ENCODE data around the gene INAFM2. TPM values are rescaled to one million over a fixed set of nuclear protein-coding genes. Genes with fewer than 3 reads are reported as not detected.

Gene INAFM2
- total RNA-seq, 2 donors from 2014 or later = 53.4 to 76.6 TPM

- intact Hi-C loops (cut with DNase I) = loop anchor here in 1 of 2 donors (5.0 kb wide), 1 partner anchor 102 kb away; no protein-coding TSS in a partner anchor
- no peak for DNase-seq
- no peak for ATAC-seq
Observed at GRCh38 chr15:40320409-40320808, 3.1 kb upstream of the INAFM2 start.

- no peak for DNase-seq
- ATAC-seq = peak in 1 of 2 donors; percentile 7
- intact Hi-C loops (cut with DNase I) = loop anchor here in 1 of 2 donors (5.0 kb wide), 1 partner anchor 101 kb away; no protein-coding TSS in a partner anchor
Observed at GRCh38 chr15:40320931-40321371, 2.5 kb upstream of the INAFM2 start.

DNA sequence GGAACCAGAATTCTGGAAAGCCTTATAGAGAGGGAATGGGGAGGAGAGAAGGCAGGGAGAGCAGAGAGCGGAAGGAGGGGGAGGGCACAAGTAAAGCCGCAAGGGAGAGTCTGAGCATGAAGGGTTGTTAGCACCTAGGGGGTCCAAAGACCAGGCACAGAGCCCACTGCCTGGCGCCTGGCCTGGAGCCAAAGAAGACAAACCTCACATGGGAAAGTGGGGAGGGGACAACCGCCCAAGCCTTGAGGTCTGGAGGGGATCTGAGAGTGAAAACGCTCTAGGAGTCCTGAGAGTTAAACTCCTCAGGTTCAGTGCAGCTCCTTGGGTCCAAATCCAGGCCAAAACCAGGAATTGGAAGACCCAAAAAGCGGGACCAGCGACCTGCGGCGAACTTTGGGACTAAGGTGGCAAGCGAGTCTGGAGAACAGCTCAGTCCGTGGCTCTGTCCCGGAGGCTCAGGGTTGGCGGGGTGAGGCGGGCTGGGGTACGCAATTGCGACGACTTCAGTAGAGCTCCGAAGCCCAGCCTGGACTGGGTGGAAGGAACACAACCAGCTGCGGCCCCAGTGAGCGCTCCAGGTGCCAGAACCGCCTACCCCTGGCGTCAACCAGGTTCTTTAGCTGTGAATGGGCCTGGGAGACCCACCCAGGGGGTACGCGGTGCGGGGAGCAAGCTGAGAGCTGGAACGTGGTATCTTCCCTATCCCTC, 807 bp upstream of the INAFM2 start:
- no peak for ATAC-seq

DNA sequence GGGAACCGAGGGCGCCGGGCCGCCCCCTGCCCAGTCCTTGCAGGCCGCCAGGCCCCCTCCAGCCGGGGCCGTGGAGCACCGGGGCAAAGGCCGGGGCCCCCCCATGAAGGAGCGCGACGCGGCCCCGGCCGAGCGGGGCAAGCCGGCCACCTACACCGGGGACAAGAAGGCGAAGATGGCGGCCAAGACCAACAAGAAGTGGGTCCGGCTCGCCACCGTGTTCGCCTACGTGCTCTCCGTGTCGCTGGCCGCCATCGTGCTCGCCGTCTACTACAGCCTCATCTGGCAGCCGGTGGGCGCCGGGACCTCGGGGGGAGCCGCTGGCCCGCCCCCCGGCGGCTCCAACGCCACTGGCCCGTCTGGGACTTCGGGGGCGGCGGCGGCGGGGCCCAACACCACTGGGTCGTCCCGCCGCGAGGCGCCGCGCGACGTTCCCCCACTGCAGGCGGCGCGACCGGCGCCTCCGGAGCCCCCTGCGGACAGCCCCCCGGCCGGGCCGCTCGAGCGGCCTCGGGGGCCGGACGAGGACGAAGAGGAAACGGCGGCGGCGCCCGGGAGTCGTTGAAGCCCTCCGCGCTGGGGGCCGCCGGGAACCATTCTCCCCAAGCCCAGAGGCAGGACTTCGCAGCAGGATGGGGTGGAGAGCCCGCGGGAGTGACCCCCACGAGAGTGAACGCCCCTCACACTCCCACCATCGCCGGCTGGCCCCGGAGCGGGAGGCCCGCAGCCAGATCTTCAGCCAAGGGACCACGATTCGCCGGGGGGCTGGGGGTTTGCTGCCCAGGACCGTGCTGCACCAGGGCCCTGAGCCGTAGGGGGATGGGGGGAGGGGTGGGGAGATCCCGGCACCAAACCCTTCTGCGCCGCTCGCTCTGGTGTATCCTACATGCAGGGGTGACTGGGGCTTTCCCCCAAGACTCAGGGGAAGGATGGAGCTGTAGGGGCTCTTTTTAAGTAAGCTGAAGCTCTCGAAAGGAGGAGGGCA, 753 bp downstream of the INAFM2 start:
- intact Hi-C loops (cut with DNase I) = loop anchor here in 1 of 2 donors (5.0 kb wide), 1 partner anchor 98 kb away; no protein-coding TSS in a partner anchor
- DNase-seq (peak; percentile 52), ATAC-seq (peak; percentile 2 to 6)

More for the DNA sequence above, 807 bp upstream of the INAFM2 start:
- intact Hi-C loops (cut with DNase I) = loop anchor here in 1 of 2 donors (5.0 kb wide), 1 partner anchor 100 kb away; no protein-coding TSS in a partner anchor
- DNase-seq = peak; percentile 47

DNA sequence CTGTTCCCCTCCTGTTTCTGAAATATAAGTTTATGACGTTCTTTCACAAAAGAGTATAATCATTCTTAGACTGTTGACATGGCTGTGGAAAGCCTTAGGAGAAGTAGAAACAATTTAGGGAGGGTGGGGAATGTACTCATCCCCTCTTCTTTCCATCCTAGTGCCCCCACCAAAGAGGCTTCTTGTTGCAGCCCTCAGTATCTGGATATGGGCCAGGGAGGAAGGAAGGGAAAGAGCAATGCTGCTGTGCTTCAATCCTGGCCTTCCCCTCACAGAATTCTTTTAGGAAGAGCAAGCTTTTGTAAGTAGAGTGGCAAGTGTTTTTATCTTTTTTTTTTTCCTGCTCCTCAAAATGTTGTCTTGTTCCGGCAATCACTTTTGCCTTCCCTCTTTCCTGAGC, 1.7 kb downstream of the INAFM2 start:
- ATAC-seq (no peak), DNase-seq (no peak)
- intact Hi-C loops (cut with DNase I) = no loop called here

- DNase-seq (no peak), ATAC-seq (no peak)
- intact Hi-C loops (cut with DNase I) = no loop called here
Observed at GRCh38 chr15:40325700-40326099, 2.2 kb downstream of the INAFM2 start.

GRCh38 chr15:40327457-40327856, 4.0 kb downstream of the INAFM2 start:
- ATAC-seq (no peak), DNase-seq (no peak)
- intact Hi-C loops (cut with DNase I) = no loop called here

DNA sequence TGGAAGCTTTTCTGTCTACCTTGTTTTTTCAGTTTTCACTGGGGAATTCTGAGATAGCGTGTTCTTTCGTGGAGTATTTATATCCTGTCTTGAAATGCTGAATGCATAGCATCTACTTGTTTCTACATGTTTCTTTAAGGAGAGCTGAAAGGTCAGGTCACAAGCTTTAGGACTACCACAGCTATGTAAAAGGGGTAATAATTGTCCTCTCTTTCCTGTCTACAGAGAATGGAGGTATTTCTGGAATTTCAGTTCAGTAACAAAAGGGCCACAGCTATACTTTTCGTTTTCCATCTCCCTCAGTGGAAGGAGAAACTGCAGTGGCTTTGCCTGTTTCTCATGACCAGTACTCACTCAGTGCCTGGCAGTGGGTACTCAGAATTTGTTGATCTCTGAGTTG, 4.7 kb downstream of the INAFM2 start:
- intact Hi-C loops (cut with DNase I) = no loop called here
- DNase-seq (no peak), ATAC-seq (no peak)

GRCh38 chr15:40328751-40329150, 5.3 kb downstream of the INAFM2 start:
- intact Hi-C loops (cut with DNase I) = no loop called here

GRCh38 chr15:40329804-40330203, 6.3 kb downstream of the INAFM2 start:
- ATAC-seq (no peak), DNase-seq (no peak)
- intact Hi-C loops (cut with DNase I) = no loop called here

More at GRCh38 chr15:40328751-40329150, 5.3 kb downstream of the INAFM2 start:
- DNase-seq (no peak), ATAC-seq (no peak)

DNA sequence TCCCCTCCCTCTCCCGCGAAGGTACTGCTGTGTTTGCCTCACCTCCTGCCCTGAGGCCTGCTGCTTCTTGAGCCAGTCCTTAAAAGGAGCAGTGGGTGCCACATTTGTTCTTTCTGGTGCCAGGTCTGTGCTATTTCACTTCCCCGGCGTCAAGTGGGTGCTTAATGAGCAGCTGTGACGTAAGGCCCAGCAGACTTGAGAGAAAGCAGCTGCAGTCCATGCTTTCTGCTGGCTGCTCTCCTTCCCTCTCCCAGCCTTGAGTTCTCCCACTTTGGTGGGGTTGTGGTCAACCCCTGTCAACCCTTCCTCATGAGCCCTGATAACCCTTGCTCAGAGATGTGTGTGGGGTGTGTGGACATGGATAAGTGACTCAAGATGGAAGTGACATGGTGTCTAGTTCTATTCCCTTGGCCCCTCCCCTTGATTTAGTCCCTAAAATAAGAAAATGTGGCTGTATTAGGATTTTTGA, 6.9 kb downstream of the INAFM2 start:
- peak; percentile 48 to 53 for ATAC-seq
- intact Hi-C loops (cut with DNase I) = no loop called here
- peak; percentile 66 for DNase-seq

DNA sequence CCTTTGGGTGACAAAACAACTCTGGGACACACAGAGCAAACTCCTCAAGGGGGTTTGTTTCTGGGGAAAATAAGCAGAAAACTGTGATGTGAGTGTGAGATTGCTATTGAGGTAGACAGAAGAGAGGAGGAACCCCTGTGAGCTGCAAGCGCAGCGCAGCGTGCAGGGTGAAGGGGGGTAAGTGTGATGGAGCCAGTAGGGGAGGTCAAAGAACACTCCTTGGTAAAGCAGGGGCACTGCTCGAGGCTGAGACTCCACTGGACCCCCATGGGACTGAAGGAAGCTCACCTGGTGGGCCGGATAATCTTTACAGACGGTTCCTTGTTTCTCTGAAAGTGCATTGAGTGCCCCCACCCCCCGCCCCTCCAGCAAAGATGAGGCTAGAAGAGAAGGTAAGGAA, 7.5 kb downstream of the INAFM2 start:
- intact Hi-C loops (cut with DNase I) = no loop called here
- no peak for DNase-seq
- no peak for ATAC-seq

GRCh38 chr15:40331637-40332036, 8.1 kb downstream of the INAFM2 start:
- intact Hi-C loops (cut with DNase I) = no loop called here
- no peak for DNase-seq
- ATAC-seq = no peak

- ATAC-seq (no peak), DNase-seq (no peak)
- intact Hi-C loops (cut with DNase I) = no loop called here
Observed at GRCh38 chr15:40332113-40332781, 8.8 kb downstream of the INAFM2 start.

DNA sequence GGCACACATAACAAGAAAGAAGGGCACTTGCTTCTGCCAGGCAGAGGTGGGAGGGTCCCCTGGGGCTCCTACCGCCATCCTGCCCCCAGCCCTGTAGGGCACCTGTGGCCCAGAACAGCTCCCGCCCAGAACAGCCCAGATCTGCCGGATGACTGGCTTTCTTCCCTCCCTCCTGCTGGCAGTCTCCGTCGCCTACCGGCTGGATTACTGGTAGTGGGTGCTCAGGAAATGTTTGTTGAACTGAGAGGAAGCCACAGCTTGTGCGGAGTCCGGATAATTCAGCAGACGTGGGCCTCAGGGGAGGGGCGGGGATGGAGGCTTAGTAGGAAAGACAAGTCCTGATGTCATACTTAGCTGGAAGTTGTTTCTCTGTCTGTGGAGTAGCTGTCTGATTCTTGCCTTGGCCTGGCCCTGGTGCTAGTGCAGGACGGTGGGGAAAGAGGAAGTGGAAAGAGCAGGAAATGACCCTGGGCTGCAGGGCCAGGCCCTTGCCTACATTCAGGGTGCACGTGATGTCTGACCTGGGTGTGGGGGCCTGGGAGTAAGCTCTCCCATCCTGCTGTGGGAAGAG, 10.5 kb downstream of the INAFM2 start:
- ATAC-seq (peak; percentile 35 to 39), DNase-seq (peak; percentile 81)
- intact Hi-C loops (cut with DNase I) = no loop called here

GRCh38 chr15:40334541-40334940, 11.0 kb downstream of the INAFM2 start:
- no peak for DNase-seq
- intact Hi-C loops (cut with DNase I) = no loop called here
- ATAC-seq = no peak

GRCh38 chr15:40334941-40335795, 11.7 kb downstream of the INAFM2 start:
- DNase-seq (no peak), ATAC-seq (no peak)
- intact Hi-C loops (cut with DNase I) = no loop called here

Data from left cardiac atrium (tissue), 4 donors.